Measurements from ENCODE around the gene SFMBT2.

SFMBT2 gene

DNA sequence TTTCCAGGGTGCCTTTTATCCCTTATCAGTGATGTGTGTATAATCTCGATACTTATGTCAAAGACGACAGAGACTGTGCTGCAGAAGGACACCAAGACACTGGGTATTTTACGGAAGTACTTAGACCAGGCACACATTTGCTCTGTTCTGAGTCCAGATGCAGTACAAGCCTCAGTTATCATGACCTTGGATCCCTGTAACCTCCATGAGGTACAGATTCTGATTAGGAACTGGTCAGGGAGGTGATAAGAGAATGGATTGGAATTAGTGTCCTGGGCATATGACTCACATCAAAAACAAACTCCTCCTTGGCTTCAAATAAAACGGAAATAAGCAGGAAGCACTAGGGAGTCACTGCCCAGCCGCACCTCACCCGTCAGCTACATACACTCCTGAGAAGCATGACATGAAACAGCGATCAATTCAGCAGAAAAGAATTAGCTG, 146.5 kb downstream of the SFMBT2 start:
- TF ChIP-seq EGR1 (IDR thresholded peaks at IDR 0.05) (no peak), YY1 (IDR thresholded peaks at IDR 0.05; ENCODE audit: low read depth) (no peak), TEAD4 (IDR thresholded peaks at IDR 0.05) (no peak), ZBTB7A (IDR thresholded peaks at IDR 0.05; ENCODE audit: low read depth) (no peak), CREB1 (IDR thresholded peaks at IDR 0.05; ENCODE audit: low read depth) (no peak), EP300 (IDR thresholded peaks at IDR 0.05; ENCODE audit: borderline replicate concordance) (no peak), MAX (IDR thresholded peaks at IDR 0.05) (no peak), CEBPB (IDR thresholded peaks at IDR 0.05) (no peak), FOXM1 (IDR thresholded peaks at IDR 0.05; ENCODE audit: borderline replicate concordance, low read depth) (no peak), TAF1 (IDR thresholded peaks at IDR 0.05; ENCODE audit: low read depth) (no peak), RAD21 (IDR thresholded peaks at IDR 0.05; ENCODE audit: low read depth) (no peak), TCF12 (IDR thresholded peaks at IDR 0.05; ENCODE audit: low read depth) (no peak), NFIC (IDR thresholded peaks at IDR 0.05) (no peak), REST (IDR thresholded peaks at IDR 0.05; ENCODE audit: low read depth) (no peak)
- TF ChIP-seq, protein P1, sequence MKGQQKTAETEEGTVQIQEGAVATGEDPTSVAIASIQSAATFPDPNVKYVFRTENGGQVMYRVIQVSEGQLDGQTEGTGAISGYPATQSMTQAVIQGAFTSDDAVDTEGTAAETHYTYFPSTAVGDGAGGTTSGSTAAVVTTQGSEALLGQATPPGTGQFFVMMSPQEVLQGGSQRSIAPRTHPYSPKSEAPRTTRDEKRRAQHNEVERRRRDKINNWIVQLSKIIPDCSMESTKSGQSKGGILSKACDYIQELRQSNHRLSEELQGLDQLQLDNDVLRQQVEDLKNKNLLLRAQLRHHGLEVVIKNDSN (IDR thresholded peaks at IDR 0.05): no peak

DNA sequence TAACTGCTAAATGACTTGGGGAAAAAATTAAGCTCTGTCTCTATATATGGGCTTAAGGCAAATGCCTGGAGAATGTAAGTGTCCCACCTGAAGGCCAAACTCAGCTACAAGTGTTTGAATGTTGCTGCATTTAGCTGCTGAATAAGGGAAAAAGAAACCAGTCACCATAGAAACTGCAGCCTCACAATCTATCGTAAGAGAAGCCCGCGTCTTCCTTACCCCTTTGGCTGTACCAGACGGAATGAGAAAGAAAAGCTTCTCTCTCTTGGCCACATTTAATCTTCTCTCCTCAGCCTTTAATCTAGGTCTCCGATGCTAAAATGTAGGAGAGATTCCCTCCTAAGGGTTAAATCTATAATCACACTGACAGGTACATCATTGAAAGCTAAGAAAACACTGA, 147.2 kb downstream of the SFMBT2 start:
- TF ChIP-seq TEAD4 (IDR thresholded peaks at IDR 0.05) (no peak), REST (IDR thresholded peaks at IDR 0.05; ENCODE audit: low read depth) (no peak), CEBPB (IDR thresholded peaks at IDR 0.05) (no peak), TAF1 (IDR thresholded peaks at IDR 0.05; ENCODE audit: low read depth) (no peak), EGR1 (IDR thresholded peaks at IDR 0.05) (no peak), NFIC (IDR thresholded peaks at IDR 0.05) (no peak), ZBTB7A (IDR thresholded peaks at IDR 0.05; ENCODE audit: low read depth) (no peak), YY1 (IDR thresholded peaks at IDR 0.05; ENCODE audit: low read depth) (no peak), FOXM1 (IDR thresholded peaks at IDR 0.05; ENCODE audit: borderline replicate concordance, low read depth) (no peak), MAX (IDR thresholded peaks at IDR 0.05) (no peak), TCF12 (IDR thresholded peaks at IDR 0.05; ENCODE audit: low read depth) (no peak), EP300 (IDR thresholded peaks at IDR 0.05; ENCODE audit: borderline replicate concordance) (no peak), RAD21 (IDR thresholded peaks at IDR 0.05; ENCODE audit: low read depth) (no peak), CREB1 (IDR thresholded peaks at IDR 0.05; ENCODE audit: low read depth) (no peak)
- TF ChIP-seq, protein P1 (IDR thresholded peaks at IDR 0.05): no peak

DNA sequence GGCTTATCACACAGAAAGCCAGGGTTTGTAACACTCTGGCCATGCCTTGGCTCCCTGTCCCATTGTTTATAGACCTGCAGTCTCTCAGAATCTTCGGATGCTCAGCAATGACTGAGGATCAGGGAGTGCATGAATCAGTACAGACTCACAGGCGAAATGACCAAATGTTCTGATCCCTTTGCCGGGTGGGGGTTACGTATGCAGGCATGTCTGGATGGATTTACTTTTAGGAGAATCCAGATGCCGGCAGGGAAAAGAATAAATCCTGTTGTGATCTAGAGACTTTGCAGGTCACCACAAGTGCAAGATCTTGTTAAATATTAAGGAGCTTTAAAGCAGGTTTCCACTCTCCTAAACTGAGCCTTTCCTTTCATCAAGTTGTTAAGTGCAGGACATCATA, 149.5 kb downstream of the SFMBT2 start:
- no peak for TF ChIP-seq TCF12 (IDR thresholded peaks at IDR 0.05; ENCODE audit: low read depth)
- no peak for TF ChIP-seq YY1 (IDR thresholded peaks at IDR 0.05; ENCODE audit: low read depth)
- TF ChIP-seq REST (IDR thresholded peaks at IDR 0.05; ENCODE audit: low read depth): no peak
- TF ChIP-seq CREB1 (IDR thresholded peaks at IDR 0.05; ENCODE audit: low read depth): no peak
- no peak for TF ChIP-seq TAF1 (IDR thresholded peaks at IDR 0.05; ENCODE audit: low read depth)
- TF ChIP-seq, protein P1 (IDR thresholded peaks at IDR 0.05): no peak
- no peak for TF ChIP-seq MAX (IDR thresholded peaks at IDR 0.05)
- no peak for TF ChIP-seq RAD21 (IDR thresholded peaks at IDR 0.05; ENCODE audit: low read depth)
- no peak for TF ChIP-seq EP300 (IDR thresholded peaks at IDR 0.05; ENCODE audit: borderline replicate concordance)
- TF ChIP-seq EGR1 (IDR thresholded peaks at IDR 0.05): no peak
- TF ChIP-seq FOXM1 (IDR thresholded peaks at IDR 0.05; ENCODE audit: borderline replicate concordance, low read depth): no peak
- TF ChIP-seq CEBPB (IDR thresholded peaks at IDR 0.05): no peak
- no peak for TF ChIP-seq NFIC (IDR thresholded peaks at IDR 0.05)
- no peak for TF ChIP-seq ZBTB7A (IDR thresholded peaks at IDR 0.05; ENCODE audit: low read depth)
- TF ChIP-seq TEAD4 (IDR thresholded peaks at IDR 0.05): no peak

Data from Ishikawa (cell line).